HG03066 (cell line): ENCODE measurements around the gene LSAMP.

Experiments
- ATAC-seq: cut with Tn5 transposase; IDR thresholded peaks from one replicate; pipeline ENCODE4 v1.9.1; 2021; ENCODE audit warnings: low read depth; ENCODE audit not compliant: unreplicated experiment

LSAMP gene

DNA sequence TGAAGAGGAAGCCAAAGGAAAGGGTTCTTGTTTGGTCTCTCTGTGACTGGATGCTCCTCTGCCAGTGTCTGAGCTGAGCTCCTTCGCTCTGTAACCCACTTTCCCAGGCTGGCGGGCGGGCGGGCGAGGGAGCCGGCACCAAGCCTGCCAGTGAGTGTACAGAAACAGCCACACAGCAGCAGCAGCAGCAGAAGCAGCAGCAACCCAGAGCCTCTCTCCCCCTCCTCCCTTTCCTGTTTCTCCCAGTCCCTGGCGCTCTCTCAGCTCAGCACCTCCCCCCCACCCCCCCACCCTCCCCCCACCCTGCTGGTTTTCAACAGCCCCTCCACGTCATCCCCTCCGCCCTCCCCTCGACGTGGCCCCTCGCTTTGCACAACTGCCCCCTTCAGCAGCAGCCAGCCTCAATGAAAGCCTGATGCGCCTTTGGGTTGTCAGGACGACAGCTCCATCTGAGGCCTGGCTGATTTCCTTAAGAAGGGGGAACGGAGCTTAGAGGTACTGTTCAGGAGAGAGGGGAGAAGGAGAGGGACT lies at the start of gene LSAMP:
Gene LSAMP (minus strand): TSS at position 177 of the 531 bp plus-strand sequence.
- ATAC-seq = no peak

- no peak for ATAC-seq
Measured at GRCh38 chr3:116492379-116492778, 47.1 kb upstream of the LSAMP start.

GRCh38 chr3:116483135-116483534 lies 37.8 kb upstream of the LSAMP start:
- ATAC-seq = no peak

DNA sequence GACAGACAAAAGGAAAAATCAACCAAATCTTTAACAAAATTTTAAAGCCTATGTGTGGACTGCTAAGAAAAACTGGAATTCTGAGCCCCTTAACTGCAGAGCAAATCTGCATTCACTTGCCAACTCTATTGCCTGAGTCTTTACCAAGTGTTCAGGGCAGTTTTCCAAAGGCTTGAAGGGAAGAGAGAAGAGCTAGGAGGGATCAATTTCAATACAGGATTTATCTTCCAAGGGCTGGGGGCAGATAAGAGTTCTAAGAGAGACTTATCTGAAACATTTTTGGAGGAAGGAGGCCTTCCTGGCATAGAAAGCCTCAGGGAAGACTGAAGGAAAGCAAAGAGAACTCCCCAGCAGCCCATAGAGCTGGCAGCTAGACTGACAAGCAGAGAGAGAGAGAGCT lies 31.4 kb upstream of the LSAMP start:
- ATAC-seq = no peak

DNA sequence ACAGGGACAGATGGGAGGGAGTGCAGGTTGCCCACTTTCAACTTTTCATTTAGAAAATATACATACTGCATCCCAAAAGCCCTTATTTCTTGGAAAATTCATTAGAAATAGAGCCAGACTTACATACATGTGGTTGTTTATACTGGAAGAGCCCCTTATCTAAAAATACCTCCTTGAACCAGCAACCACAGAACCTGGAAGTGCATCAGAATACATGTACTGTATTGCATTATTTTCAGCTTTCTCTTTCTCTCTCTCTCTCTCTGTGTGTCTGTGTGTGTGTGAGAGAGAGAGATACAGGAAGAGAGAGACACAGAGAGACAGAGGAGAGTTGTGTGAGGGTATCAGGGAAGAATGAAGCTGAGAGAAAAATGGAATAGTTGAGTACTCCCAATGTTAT lies 29.5 kb upstream of the LSAMP start:
- ATAC-seq = no peak

DNA sequence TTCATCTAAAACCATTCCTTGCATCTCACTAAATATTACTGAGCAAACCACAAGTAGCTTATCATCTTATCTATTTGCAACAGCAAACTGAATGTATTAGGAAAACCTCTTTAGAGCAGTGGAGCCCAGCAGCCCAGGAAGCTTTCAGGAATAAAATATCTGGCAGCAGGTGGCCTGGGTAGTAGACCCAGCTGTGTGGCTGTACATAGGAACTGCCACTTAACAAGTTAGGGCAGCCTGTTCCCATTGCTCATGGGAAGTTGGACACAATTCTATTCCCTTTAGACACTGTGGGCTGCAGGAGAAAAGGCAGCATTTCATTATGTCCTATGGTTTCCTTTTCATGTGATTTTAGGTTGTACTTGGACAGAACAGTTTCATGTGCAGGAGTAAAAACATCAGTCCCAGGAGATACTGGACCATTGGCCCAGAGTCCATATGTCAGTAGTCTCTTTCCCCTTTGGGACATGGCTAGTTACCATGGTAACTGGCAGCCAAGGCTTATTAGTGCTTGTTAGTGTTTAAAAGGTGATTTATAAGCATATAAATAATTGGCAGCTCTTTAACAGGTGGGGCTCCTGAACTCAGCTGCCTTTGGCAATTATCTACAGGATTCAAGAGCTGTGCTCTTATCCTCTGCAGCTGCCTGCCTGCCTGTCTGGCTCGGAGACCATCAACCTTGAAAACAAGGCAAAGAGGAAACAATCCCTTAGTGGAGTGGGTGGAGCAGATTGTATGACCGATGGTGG lies 28.9 kb upstream of the LSAMP start:
- ATAC-seq = no peak

- no peak for ATAC-seq
Measured at GRCh38 chr3:116473602-116474001, 28.3 kb upstream of the LSAMP start.

DNA sequence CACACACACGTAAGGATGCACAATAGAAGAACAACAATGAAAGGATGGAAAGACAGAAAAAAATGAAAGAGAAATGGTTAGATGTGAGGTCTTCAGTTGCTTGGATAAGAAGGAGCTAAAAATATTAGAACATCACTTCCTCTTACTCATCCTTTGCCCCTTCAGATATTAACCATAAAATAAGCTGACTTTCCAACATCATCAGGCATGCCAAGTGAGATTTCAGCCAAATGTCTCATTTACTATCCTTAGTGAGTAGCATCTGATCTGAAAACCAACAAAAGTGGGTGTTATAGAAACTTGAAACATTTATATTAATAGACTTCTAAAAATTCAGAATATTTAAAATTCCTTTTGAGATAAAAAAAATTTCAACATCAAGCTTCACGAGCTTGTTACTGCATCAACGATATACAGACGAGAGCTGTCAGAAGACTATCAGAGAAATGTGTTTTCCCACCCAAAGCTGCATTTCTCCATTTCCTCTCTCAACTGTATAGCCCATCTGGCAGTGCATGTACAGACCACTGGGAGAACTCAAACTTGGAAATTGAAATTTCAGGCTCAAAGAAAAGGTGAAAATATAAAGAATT lies 25.4 kb upstream of the LSAMP start:
- ATAC-seq = no peak

DNA sequence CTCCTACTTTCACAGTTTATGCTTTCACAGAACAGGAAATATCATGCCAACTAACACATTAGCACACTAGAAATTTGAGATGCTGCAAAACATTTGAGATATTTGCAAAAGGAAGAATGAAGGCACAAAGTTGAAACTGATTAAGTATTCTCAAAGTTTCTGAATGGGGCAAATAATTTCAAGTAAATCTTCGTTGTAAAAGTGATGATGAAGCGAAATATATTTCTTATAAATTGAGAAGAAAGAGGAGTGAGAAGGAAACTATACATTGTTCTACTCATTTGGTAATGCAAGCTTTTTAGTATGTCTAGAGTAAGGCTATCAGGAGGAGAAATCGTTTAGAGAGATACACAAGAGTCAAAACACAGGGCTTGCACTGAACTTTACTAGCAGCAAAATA lies 24.3 kb upstream of the LSAMP start:
- no peak for ATAC-seq

DNA sequence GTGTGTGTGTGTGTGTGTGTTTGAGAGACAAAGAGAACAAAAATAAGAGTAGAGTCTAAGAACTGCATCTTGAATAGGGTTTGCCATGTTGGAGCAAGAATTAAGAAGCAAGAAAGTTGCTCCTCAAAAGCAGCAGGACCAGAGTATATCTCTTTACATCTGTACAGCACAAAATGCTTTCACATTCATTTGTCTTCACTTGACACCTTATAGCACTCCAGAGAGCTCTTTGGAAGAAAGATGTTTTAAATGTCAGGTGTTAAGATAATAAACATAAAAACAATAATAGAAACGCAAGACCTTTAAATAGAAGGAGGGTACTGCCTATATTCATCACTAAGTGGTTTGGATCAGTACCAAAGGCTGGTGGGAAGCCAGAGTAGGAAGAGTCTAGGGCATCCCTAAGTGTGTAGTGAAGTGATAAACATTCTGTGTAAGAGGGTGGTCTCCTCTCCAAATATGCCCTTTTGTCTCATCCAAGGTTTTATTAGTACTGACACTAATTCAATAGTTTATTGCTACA lies 19.1 kb upstream of the LSAMP start:
- ATAC-seq = no peak

DNA sequence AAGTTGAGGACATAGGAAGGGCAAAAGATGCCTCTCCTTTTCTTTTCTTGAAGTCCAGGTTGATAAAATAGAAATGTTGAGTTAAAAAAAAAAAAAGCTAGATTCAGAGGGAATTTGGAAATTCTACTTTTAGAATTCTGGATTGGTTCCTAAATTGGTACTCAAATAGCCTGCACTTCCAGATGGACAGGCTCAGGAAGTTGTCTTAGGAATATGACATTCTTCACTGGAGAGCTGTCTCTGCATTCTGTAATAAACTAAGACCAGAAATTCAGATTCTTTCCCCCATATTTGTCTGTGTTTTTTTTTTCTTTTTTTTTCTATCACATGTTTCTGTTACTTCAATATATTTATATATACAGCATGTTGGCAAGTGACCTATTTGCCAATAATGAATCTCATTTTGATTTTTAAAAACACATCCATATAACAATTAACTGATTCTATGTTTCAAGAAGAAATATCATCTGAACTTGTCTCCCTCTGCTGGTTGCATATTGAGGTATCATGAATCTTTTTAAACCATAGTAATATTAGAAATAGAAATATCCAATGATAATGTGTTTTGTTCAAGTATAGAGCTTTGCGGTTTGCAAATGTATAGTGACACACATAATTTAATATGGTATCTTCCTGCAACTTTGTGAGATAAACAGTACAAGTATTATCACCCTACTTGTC lies 8.5 kb upstream of the LSAMP start:
- ATAC-seq = no peak

- no peak for ATAC-seq
Measured at GRCh38 chr3:116449546-116450350, 4.5 kb upstream of the LSAMP start.

- ATAC-seq = no peak
Measured at GRCh38 chr3:116445990-116446389, 703 bp upstream of the LSAMP start.

DNA sequence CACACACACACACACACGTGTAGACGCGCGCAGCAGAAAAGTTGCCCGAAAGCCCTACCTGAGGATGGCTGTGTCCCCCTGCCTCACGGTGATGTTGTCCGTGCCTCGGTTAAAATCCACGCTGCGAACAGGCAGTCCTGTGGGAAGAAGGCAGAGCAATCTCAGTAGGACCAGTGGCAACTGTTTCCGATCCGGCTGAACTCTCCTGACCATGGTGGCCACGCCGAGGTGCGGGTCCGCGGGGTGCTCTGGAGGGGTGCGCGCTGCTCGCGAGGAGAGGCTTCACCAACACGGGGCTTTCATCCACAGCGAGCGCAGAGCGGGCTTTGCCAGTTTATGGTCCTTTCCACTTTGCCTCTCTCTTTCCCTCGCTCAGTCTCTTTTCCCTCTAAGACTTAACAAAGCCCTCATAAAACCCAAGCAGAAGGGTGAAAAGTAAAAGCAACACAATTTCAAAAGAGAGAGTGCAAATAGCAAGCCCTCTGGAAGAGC lies 422 bp downstream of the LSAMP start:
- no peak for ATAC-seq

DNA sequence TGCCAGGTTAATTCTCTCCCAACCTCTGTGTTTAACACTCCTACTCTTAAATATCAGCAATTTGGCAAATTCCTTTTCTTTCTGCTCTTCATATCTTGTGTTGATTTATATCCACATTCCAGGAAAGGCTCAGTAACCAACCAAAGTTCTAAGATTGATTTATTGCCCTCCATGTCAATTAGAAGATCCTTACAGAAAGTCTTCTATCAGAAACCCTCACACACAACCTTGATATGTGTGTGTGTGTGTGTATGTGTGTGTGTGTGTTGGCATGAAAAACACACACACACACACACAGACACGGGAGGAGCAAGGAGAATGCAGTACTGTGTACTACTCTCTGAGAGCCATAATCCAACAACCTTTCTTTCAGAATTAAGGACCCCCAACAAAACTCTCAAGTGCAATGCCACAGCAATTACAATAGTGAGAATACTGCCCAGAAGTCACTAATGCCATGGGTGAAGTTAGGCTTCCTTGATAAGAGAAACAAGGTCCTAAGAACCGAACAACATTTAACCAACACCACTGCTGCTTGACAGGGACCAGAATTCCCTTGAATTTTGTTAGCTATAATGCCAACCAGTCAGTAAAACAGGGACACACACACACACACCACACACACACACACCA lies 1.1 kb downstream of the LSAMP start:
- ATAC-seq = no peak

DNA sequence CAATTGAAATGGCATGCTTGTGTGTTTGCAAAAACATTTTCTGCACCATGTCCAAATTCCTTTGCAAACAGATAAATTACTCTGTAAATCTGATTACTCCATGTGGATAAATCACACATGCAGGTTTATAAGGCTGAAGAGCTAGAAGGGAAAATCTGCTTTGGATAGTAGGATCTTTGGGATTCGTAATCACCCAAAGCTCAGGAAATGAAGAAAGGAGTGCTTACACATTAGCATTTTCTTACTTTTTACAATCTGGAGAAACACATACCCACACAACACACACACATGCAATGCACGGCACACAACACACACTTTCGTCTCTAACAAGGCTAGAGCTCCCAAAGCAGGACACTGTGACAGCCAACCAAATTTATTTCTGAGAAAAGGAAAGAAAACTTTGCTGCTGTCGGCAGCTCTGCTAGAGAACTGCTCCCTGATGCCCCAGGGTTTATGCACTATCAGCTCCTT lies 2.1 kb downstream of the LSAMP start:
- no peak for ATAC-seq

GRCh38 chr3:116442331-116443021 lies 2.8 kb downstream of the LSAMP start:
- no peak for ATAC-seq

GRCh38 chr3:116441652-116442051 lies 3.6 kb downstream of the LSAMP start:
- no peak for ATAC-seq

DNA sequence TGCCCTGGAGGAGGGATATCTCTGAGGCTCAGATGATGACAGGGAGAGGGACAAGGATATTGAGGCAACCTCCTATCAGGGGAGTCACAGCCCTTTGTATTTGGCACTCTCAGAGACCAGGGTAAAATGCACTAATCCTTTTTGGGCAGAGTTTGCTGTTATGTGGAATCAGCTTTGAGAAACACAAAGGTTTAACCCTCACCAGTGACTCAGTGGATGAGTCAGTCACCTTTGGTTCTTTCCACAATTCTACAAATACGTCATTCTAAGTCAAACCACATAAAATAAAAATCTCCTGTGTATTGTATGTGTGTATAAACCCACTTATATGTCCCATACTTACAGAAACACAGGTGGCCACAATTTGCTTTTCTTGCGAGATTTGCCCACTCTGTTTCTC lies 5.1 kb downstream of the LSAMP start:
- no peak for ATAC-seq
